Hematopoietic multipotent progenitor cell treated with erythropoietin and hydrocortisone succinate and interleukin-3 and kit ligand, for 4 days (in vitro differentiated cells): Measurements from ENCODE around the gene DOK7.

Experiments used
- DNase-seq: peaks from one replicate; pipeline ENCODE4 v3.0.0-alpha.2; 2015

The DOK7 gene

GRCh38 chr4:3427706-3428446, 35.2 kb upstream of the DOK7 start:
- DNase-seq = no peak

- DNase-seq = no peak
Observed at GRCh38 chr4:3429651-3430050, 33.5 kb upstream of the DOK7 start.

DNA sequence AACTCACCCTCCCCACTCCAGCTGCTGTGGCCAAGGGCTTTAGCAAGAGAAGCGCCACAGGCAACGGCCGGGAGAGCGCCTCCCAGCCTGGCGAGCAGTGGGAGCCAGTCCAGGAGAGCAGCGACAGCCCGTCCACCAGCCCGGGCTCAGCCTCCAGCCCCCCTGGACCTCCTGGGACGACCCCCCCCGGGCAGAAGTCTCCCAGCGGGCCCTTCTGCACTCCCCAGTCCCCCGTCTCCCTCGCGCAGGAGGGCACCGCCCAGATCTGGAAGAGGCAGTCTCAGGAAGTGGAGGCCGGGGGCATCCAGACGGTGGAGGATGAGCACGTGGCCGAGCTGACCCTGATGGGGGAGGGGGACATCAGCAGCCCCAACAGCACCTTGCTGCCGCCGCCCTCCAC, 32.6 kb upstream of the DOK7 start:
- DNase-seq = no peak

DNA sequence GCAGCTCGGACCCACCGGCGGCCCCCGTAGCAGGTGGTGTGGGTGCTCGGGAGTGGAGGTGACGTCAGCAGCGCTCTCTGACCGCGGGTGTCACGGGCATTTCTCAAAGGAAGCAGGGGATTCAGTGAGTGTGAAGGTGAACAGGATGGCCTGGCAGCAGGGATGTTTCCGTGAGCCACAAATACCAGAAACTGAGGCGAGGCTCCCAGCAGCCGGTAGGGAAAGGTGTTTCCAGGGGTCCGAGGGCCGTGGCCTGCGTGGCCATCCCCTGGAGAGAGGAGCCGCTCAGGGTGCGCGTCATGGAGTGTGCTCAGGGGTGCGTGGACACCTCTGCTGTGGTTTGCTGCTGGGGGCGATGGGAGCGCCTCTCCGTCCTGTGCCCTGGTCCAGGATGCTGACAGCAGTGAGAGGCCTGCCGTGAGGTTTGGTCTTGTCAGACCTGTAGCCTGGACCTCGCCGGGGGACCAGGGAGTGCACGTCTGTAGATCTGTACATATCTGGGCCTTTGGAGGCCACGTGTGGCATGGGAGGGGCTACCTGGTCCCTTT, 31.6 kb upstream of the DOK7 start:
- DNase-seq = no peak

DNA sequence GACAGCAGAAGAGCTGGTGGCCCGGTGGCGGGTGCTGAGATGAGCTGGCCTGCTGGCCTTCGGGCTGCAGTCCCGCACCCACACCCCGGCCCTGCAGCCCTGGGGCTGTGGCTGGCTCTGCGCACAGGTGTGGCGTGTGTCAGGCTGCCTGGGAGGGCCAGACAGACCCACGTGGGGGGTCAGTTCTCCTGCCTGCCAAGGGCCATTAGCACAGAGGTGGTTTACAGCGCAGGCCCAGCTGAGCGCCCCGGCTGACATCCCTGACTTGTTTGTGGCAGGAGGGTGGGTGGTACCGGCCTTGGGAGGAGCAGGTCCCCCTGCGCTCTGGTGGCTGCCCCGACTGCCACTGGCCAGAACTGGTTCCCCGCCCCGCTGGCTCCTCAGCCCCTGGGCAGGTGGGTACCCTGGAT, 30.7 kb upstream of the DOK7 start:
- no peak for DNase-seq

DNA sequence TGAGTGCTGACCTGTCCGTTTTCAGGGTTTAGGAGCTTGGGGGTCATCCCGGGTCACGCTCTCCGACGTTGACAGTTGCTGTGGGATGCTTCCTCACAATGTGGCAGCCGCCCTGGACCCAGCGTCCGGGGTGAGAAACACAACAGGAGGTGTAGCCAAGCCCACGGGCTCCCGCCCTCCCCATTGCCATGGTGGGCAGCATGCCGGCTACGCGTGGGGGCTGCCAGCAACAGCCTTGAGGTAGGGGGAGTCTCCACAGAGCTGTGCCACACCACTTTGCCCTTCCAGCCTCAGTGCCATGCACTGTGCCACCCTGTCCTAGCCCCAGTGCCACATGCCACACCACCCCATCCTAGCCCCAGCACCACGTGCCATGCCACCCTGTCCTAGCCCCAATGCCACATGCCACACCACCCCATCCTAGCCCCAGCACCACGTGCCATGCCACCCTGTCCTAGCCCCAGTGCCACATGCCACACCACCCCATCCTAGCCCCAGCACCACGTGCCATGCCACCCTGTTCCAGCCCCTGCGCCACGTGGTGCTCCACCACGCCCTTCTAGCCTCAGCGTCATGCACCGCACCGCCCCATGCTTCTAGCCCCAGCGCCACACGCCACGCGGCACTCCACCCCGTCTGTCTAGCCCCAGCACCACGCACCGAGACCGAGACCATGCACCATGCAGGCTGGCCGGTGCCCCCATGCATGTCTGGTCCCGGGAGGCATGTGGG, 29.8 kb upstream of the DOK7 start:
- no peak for DNase-seq

DNA sequence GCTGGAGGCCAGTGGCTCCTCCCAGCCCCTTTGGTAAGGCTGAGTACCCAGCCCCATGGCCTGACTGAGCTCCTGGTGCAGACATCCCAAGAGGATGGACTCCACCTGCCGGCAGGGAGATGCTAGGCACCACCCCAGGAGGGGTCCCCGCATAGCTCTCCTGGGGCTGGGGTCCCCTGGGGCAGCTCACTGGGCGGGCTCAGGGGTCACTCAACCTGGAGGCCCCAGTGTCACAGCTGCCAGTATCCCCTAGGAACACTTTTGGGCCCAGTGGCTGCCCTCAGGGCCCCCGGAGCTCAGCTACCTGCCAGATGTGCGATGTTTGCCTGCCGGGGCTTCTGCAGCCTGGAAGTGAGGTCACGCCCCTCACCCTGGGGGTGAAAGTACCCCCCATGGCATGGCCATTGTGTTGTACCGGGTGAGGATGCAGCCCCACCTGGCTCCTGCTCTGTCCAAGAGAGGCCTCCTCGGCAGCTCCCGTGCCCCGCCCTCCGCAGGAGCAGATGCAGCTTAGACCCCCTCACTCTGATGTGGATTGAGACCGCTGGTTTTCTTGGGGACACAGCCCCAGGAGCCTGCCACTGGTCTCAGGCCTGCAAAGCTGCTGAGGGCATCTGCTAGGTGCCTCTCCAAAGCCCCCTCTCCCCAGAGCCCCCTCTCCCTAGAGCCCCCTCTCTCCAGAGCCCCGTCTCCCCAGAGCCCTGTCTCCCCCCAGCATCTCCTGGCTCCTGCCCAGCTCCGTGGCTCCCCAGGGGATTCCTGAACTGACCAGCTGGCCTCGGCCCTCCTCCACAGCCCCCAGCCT, 28.0 kb upstream of the DOK7 start:
- no peak for DNase-seq

DNA sequence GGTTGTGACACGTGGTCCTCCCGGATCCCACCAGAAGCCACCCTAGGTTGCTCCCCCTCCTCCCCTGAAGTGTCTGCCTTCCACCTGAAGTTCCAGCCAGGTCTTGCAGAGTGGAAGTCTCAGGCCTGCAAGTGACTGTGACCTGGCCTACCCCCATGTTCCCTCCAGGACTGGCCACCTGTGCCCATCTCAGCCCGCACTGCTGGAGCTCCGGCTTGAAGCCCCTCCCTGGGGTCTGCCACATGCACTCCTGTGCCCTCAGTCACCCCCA, 27.5 kb upstream of the DOK7 start:
- DNase-seq = no peak

DNA sequence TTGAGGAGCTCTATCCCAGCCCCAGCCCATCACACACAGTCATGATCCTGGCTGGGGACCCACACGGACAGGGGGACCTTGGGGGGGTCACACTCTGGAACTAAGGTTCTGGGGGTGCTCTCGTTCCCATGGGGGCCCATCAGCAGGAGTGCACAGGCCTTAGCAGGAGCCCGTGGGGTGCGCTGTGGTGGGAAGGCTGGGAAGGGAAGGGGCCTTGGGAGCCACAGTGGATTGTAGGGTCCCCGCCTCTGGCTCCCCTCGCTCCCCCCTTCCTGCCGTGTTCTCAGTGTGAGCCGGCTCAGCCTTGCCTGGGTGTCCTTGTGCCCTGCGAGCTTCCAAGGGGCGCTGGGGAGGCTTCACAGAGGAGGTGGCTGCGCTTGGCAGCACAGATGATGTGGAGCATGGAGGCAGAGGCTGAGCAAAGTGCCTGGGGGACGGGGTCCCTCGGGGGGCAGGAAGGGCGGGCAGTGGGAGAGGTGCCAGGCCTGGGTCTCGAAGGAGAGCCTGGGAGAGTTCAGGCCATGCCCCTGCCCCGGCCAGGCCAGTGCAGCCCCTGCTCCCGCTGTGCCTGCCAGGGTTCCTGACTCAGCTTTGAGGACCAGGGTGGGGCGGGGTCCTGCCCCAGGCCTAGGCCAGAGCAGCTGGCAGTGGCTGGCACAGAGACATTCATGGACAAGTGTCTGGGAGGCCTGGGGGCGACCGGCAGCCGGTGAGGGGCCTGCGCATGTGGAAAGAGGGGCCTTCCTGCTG, 26.9 kb upstream of the DOK7 start:
- no peak for DNase-seq

DNA sequence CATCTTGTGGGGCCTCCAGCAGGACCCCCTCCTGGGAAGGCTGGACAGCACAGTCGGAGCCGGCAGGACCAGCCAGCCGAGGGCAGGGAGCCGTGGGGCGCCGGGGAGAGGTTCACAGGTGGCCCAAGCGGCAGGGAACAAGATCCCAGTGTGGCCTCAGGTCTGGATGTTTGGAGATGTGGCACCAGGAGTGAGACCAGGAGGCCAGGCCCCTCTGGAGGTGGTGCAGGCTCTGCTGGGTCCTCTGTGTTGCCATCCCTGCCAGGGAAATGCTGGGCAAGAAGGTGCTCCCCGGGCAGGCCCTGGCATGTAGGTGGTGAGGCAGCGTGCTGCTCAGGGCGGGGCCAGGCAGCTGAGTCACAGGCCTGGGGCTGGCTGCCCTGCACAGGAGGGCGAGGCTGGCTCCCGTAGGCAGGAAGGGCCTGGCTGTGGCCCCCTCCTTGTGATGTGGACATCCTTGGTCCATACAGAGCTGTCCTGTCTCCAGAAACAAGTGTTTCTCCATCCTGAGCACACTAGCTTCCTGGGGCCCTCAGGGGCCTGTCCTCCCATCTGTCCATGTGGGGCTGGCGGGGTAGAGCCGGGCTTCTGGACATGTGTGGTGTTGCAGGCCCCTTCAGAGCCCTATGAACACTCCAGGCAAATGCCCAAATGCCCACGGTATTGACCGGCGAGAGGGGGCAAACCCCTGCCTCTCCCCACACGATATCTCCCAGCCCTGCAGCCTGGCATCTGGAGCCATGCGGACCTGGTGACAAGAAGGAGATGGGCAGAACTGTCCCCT, 26.1 kb upstream of the DOK7 start:
- DNase-seq = peak; percentile 48

- no peak for DNase-seq
Observed at GRCh38 chr4:3437582-3437936, 25.5 kb upstream of the DOK7 start.

DNA sequence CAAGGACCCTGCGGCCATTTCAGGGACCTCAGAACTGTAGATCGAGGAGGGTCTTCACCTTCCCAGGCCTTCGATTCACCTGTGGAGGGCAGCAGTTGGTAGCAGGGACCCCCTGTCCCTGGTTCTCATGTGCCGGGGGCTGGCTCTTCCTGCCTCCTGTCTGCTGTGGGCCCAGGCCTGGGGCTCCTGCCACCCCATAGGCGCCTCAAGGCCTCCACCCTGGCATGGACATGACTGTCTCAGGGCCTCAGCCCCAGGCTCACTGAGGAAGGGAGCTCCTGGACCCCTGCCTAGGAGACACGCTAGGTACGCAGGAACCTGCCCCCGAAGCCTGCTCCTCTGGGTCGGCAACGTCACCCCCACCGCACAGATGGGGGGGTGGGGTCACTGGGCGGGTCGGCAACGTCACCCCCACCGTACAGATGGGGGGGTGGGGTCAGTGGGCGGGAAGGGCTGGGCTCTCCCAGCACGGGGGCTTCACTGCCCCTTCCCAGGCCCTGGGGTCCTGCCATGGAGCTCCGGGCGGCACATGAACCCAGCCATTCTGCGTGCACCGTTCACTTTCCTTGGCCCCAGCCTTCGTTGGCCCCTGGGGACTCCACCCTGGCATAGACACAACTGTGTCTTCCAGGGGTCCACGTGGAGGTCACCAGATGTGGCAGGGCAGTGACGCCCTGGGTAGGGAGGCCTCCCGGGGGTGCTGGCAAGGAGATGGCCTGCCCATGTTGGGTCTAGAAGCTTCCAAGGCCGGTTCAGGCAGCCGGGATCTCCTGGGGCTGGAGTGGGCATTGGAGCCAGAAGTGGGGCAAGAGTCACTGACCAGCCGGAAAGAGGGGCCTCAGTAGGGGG, 24.9 kb upstream of the DOK7 start:
- DNase-seq = no peak

DNA sequence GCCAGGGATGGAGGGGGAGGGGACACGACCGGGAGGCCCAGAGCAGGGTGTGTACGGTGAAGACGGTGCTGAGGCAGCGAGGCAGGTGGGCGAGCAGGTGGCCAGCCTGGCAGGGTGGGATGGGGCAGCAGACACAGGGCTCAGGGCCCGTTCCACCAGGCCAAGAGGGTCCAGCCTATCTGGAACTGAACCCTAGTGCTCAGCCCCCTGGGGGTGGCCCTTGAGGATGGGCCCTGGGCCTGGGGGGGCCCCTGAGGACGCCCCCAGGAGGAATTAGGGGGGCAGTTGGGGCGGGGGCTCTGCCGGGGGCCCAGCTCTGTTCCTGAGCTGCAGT, 24.3 kb upstream of the DOK7 start:
- no peak for DNase-seq

GRCh38 chr4:3439391-3439790, 23.7 kb upstream of the DOK7 start:
- no peak for DNase-seq

DNA sequence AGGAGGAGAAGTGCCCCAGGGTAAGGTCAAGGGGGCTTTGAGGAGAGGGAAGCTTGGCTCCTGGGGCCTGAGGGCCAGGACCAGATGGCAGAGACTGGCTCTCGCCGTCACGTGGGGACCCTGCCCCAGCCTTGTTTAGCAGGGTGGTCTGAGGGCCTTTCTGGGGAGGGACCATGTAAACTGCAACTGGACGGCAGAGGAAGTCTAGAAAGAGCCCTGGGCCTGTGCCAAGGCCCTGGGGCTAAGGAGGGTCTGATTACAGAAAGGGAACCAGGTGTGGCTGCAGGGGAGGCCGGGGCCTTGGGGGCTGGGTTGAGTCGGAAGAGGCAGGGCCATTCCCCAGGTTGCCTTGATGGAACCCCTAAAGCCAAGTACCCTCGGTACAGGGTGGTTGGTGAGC, 23.1 kb upstream of the DOK7 start:
- DNase-seq = no peak

DNA sequence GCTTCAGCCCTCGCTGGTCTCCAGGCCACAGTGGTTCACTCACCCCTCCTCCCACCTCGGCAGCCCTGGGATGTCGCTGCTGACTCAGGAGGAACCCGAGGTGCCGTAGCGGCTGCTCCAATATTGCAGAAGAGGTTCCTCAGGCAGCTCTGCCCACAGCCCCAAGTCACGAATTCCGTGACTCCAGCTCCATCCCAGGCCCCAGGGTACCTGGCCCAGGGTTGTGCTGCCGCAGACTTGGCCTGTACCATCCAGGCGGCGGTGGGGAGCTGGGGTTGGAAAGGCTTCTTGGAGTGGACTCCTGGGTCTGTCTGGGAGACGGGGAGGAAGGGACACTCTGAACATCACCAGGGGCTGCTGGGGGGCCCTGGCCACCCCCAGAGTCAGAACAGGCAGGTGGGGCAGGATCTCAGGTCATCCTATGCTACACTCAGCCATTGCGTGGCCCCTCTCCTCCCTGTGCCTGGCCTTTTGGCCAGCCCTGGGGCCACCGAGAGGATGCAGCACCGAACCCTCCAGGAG, 22.1 kb upstream of the DOK7 start:
- DNase-seq = no peak

- DNase-seq = no peak
Observed at GRCh38 chr4:3441501-3442459, 21.3 kb upstream of the DOK7 start, which contains the start of gene HGFAC. Gene HGFAC, plus strand, starts transcription at chr4:3441968. Its CDS starts 34 bp downstream, at chr4:3442002.

GRCh38 chr4:3442460-3442958, 20.6 kb upstream of the DOK7 start:
- DNase-seq = no peak

DNA sequence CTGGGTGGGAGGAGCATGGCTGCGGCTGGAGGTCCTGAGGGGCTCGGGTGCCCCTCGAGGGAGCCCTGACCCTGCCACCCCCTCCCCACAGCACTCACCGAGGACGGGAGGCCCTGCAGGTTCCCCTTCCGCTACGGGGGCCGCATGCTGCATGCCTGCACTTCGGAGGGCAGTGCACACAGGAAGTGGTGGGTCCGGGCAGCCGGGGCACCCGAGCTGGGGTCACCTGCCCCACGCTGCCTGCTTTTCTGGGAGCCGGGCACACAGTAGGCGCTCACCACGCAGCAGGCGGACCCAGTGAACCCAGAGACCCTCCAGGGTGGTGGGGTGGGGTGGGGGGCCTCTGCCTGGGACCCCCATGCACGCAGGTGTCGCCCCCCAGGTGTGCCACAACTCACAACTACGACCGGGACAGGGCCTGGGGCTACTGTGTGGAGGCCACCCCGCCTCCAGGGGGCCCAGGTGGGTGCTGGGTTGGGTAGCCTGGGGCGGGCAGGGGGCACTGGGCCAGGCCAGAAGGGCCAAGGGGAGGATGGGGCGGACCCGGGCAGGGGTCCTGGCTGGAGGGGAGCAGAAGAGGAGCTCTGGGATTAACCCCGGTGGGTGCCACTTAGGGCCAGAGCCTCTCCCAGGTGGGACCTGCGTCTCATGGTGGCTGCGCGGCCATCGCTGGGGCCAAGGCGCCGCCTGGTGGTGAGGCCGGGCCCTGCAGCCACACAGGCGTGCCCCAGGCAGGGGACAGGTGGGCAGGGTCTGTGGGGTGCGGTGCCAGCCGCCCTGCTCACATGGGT, 20.0 kb upstream of the DOK7 start:
- peak; percentile 69 for DNase-seq
